Transverse colon (tissue), 4 donors: ENCODE measurements around the gene GREB1L. TPM values are rescaled to one million over a fixed set of nuclear protein-coding genes. Genes with fewer than 3 reads are reported as not detected.

ENCODE experiments used
- DNase-seq: peaks from one replicate; pipeline ENCODE4 v3.0.0-alpha.2; 2019
- H3K27ac ChIP-seq, 4 donors: fragments of 200-600 bp; sonication (generic); 2 replicates each; pipeline ENCODE4 v1.5.1; 2016 to 2018; ENCODE audit warnings: inconsistent platforms in 4 of 4
- H3K27me3 ChIP-seq: fragments of 200-600 bp; sonication (generic); 2 replicates; pipeline ENCODE4 v1.5.1; 2017; ENCODE audit warnings: inconsistent platforms
- H3K36me3 ChIP-seq, 4 donors: fragments of 200-600 bp; sonication (generic); 2 replicates each; pipeline ENCODE4 v1.5.1; 2017 to 2019; ENCODE audit warnings: inconsistent platforms in 4 of 4
- H3K4me1 ChIP-seq, 4 donors: fragments of 200-600 bp; sonication (generic); 2 replicates each; pipeline ENCODE4 v1.5.1; 2017 to 2020; ENCODE audit warnings: inconsistent platforms in 4 of 4
- H3K4me3 ChIP-seq, 4 donors: fragments of 200-600 bp; sonication (generic); 1 replicate in 1 of 4; 2 replicates in 3 of 4; pipeline versions ENCODE4 v1.5.1 to v1.6.1; 2017 to 2019; ENCODE audit warnings: inconsistent platforms in 4 of 4
- H3K9me3 ChIP-seq, 2 donors: fragments of 200-600 bp; sonication (generic); 2 replicates each; pipeline ENCODE4 v1.5.1; 2017 to 2019; ENCODE audit warnings: inconsistent platforms in 2 of 2
- CTCF ChIP-seq, 5 experiments: fragments of 200-600 bp in 3 of 5; fragments of 450-650 bp in 2 of 5; sonication (generic) in 3 of 5; IDR thresholded peaks; 1 replicate in 2 of 5; 2 replicates in 3 of 5; pipeline ENCODE4 v1.5.1; 2016 to 2017; ENCODE audit warnings: antibody characterized with exemption in 5 of 5, inconsistent platforms in 3 of 5, mild to moderate bottlenecking in 2 of 5, moderate library complexity in 1 of 5
- EP300 ChIP-seq: sonication (generic); formaldehyde crosslinking; IDR thresholded peaks from one replicate; pipeline ENCODE4 v1.6.1; 2017; ENCODE audit warnings: antibody characterized with exemption, low read depth
- POLR2A ChIP-seq: fragments of 450-650 bp; IDR thresholded peaks from one replicate; pipeline ENCODE4 v1.6.1; 2016; ENCODE audit warnings: antibody characterized with exemption, mild to moderate bottlenecking, moderate library complexity
- POLR2AphosphoS5 ChIP-seq, 3 donors: sonication (generic); formaldehyde crosslinking; IDR thresholded peaks; one replicate each; pipeline ENCODE4 v1.6.1; 2016; ENCODE audit warnings: antibody characterized with exemption in 3 of 3
- WGBS, 2 donors: methylation state at CpG; one replicate each; pipeline ENCODE4 v1.1.5; 2018; ENCODE audit warnings: low coverage in 1 of 2; 5-methylcytosine and 5-hydroxymethylcytosine counted together
- in situ Hi-C, 4 donors: fragments of 200-750 bp; cut with MboI; loops; one replicate each; pipeline versions ENCODE4 v1.15.0 to v1.15.1; 2017; ENCODE audit warnings: low sequenced_read_pairs in 3 of 4, low pct_ligation_motif_present in 1 of 4, low pct_unique_long_range_greater_than_20kb in 1 of 4
- intact Hi-C: fragments of 100-400 bp; cut with DNase I; formaldehyde crosslinking; loops from one replicate; pipeline ENCODE4 v1.15.1; 2023; ENCODE audit warnings: low total_unique reads
- total RNA-seq, 4 donors: library from RNA; depleted of rRNA; stranded (reverse); fragments of >200 nt; gene quantifications; one replicate each; pipeline ENCODE4 v1.1.0, GENCODE V29; 2016

The GREB1L gene
- total RNA-seq, 4 donors from 2014 or later = 1.1 to 1.5 TPM; not detected in 2

GRCh38 chr18:21393986-21394385 is 152.0 kb downstream of the GREB1L start:
- H3K27me3 ChIP-seq = no peaks in the 10 kb centered on the region
- WGBS, 2 donors = 74% methylated on average over 3 of the region's 3 CpGs; no CpG with 5 or more reads in 1 of the 2 donors
- in situ Hi-C loops = loop anchor here in 1 of 4 donors (25.0 kb wide), 1 partner anchor 107 kb away; no protein-coding TSS in a partner anchor
- H3K9me3 ChIP-seq = no peaks in the 10 kb centered on the region
- H3K4me3 ChIP-seq = no peak overlapping the region
- intact Hi-C loops = no loop called here
- DNase-seq = no peak
- no peak overlapping the region for H3K27ac ChIP-seq
- TF ChIP-seq EP300 (no peak), CTCF (IDR thresholded peaks at IDR 0.05) (no peak), POLR2AphosphoS5 (IDR thresholded peaks at IDR 0.05) (no peak), POLR2A (no peak)
- H3K36me3 ChIP-seq = no peaks in the 10 kb centered on the region
- no peaks in the 10 kb centered on the region for H3K4me1 ChIP-seq

GRCh38 chr18:21398121-21398520 is 156.1 kb downstream of the GREB1L start:
- no peaks in the 10 kb centered on the region for H3K27me3 ChIP-seq
- no peaks in the 10 kb centered on the region for H3K36me3 ChIP-seq
- no peaks in the 10 kb centered on the region for H3K4me1 ChIP-seq
- no peak for TF ChIP-seq CTCF (IDR thresholded peaks at IDR 0.05)
- intact Hi-C loops (no loop called here), in situ Hi-C loops (loop anchor here in 1 of 4 donors (25.0 kb wide), 1 partner anchor 111 kb away; no protein-coding TSS in a partner anchor)
- H3K4me3 ChIP-seq = no peak overlapping the region
- DNase-seq = no peak
- no peaks in the 10 kb centered on the region for H3K9me3 ChIP-seq
- H3K27ac ChIP-seq = no peak overlapping the region
- 46 to 56% methylated on average over 2 of the region's 2 CpGs for WGBS, 2 donors

GRCh38 chr18:21402272-21402671 is 160.2 kb downstream of the GREB1L start:
- Histone ChIP-seq H3K9me3 (no peaks in the 10 kb centered on the region), H3K36me3 (no peaks in the 10 kb centered on the region), H3K27ac (no peak overlapping the region), H3K4me3 (no peak overlapping the region), H3K27me3 (no peaks in the 10 kb centered on the region), H3K4me1 (no peaks in the 10 kb centered on the region)
- WGBS, 2 donors = 83 to 90% methylated on average over 1 of the region's 1 CpG
- no peak for DNase-seq
- intact Hi-C loops = no loop called here
- no peak for TF ChIP-seq POLR2A
- no peak for TF ChIP-seq EP300
- no peak for TF ChIP-seq CTCF (IDR thresholded peaks at IDR 0.05)
- no peak for TF ChIP-seq POLR2AphosphoS5 (IDR thresholded peaks at IDR 0.05)
- in situ Hi-C loops = no loop called here

- Histone ChIP-seq H3K27me3 (no peaks in the 10 kb centered on the region), H3K36me3 (no peaks in the 10 kb centered on the region), H3K4me3 (no peak overlapping the region), H3K4me1 (no peaks in the 10 kb centered on the region), H3K27ac (no peak overlapping the region), H3K9me3 (no peaks in the 10 kb centered on the region)
- TF ChIP-seq CTCF (IDR thresholded peaks at IDR 0.05) = no peak
- no peak for TF ChIP-seq POLR2AphosphoS5 (IDR thresholded peaks at IDR 0.05)
- TF ChIP-seq EP300 = no peak
- TF ChIP-seq POLR2A = no peak
- intact Hi-C loops = no loop called here
- no peak for DNase-seq
- in situ Hi-C loops = no loop called here
- 69 to 88% methylated on average over 1 of the region's 1 CpG for WGBS, 2 donors
Measured at GRCh38 chr18:21404426-21404825, 162.4 kb downstream of the GREB1L start.
